ENCODE data around the gene FRYL.

The FRYL gene

DNA sequence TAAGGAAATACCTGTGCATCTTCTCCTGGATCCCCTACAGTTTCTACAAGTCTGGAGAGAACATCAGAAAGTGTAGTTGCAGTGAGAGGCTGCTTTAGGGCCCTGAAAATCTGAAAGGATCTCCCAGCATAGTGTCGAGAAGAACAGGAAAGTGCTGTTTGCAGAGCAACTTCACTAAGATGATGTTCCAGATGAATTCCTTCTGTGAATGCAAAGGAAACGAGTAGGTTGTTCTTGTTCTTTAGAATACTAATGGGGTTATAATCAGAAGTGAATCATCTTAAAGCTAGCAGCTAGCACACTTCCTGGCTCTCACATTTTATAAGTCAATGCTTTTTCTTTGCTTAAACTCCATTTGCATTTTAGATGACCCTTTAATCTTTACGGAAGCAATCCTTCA is 236.3 kb downstream of the FRYL start:
- TF ChIP-seq, protein P1, sequence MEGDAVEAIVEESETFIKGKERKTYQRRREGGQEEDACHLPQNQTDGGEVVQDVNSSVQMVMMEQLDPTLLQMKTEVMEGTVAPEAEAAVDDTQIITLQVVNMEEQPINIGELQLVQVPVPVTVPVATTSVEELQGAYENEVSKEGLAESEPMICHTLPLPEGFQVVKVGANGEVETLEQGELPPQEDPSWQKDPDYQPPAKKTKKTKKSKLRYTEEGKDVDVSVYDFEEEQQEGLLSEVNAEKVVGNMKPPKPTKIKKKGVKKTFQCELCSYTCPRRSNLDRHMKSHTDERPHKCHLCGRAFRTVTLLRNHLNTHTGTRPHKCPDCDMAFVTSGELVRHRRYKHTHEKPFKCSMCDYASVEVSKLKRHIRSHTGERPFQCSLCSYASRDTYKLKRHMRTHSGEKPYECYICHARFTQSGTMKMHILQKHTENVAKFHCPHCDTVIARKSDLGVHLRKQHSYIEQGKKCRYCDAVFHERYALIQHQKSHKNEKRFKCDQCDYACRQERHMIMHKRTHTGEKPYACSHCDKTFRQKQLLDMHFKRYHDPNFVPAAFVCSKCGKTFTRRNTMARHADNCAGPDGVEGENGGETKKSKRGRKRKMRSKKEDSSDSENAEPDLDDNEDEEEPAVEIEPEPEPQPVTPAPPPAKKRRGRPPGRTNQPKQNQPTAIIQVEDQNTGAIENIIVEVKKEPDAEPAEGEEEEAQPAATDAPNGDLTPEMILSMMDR (IDR thresholded peaks at IDR 0.05), result no peak
- TF ChIP-seq ZFX (IDR thresholded peaks at IDR 0.05; ENCODE audit: borderline replicate concordance), result no peak
- no peak overlapping the region for H3K27ac ChIP-seq

DNA sequence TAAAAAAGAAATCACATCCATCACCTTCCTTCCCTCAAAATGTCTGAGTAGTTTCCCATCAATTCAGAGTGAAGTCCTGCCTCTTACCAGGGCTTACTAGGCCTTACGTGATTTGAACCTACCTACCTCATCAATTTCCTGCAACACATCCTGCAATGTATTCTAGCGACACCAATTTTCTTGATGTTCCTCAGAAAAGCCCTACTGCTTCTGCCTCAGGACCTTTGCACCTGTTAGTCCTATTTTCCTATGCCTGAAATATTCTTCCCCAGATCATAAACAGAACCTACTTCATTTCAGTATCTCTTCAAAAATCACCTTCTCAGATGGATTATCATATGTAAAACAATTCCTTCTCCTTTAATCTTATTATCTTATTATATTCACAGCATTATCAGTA is 237.2 kb downstream of the FRYL start:
- no peak overlapping the region for H3K27ac ChIP-seq
- TF ChIP-seq, protein P1 (IDR thresholded peaks at IDR 0.05), result no peak
- TF ChIP-seq ZFX (IDR thresholded peaks at IDR 0.05; ENCODE audit: borderline replicate concordance), result no peak

DNA sequence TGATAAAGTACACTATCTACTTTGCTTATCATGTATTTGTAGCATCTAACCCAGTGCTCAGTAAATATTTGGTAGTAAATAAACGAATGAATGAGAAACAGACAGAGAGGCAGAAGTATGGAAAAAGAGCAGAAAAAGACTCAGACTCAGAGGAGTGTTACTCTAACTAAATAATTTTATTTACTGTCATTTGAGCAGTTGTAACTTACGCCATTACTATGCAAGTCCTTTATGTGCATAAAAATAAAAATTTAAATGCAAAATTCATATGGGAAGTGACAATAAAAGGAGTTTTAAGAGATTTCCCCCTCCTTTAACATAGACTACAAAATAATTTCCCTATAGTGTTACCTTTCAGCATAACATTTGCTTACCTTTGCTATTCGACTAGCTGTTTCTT is 240.5 kb downstream of the FRYL start:
- TF ChIP-seq ZFX (IDR thresholded peaks at IDR 0.05; ENCODE audit: borderline replicate concordance), result no peak
- TF ChIP-seq, protein P1 (IDR thresholded peaks at IDR 0.05), result no peak
- H3K27ac ChIP-seq, result no peak overlapping the region

DNA sequence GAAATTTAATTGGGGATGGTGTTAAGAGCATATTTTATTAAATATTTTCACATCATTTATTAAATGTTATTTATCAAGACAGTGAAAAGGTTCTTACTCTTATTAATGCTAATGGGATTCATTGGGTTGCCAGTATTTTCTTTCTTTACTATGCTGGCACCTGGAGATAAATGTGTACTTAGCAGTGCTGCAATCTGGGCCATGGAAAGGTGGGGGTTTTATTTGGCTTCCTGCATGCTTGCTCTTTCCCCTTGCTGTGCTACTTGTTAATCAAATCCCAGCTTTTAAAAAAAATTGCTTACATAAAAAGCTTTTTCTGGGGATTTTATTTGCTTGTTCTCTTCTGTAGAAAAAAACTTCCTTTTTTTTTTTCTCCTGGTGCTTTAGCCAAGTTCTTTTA is 241.7 kb downstream of the FRYL start:
- H3K27ac ChIP-seq, result no peak overlapping the region
- TF ChIP-seq ZFX (IDR thresholded peaks at IDR 0.05; ENCODE audit: borderline replicate concordance), result no peak
- TF ChIP-seq, protein P1 (IDR thresholded peaks at IDR 0.05), result no peak

DNA sequence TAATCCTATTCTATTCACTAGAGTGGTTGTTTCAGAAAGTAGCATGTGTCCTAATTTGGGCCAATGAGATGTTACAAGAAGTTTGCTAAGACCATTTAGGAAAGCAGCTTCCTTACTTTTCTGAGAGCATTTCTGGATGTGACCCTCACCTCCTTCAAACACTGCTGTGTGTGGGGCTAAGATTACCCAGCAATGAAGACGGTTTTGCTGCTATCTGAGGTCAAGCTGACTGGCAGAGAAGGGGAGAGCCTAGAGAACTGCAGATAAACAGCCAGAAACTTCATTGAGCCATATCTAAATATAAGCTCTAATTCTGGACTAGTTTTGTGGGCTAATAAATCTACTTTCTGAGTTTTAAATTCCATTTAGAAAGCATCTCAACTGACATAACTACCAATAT is 253.7 kb downstream of the FRYL start:
- H3K27ac ChIP-seq, result no peak overlapping the region
- TF ChIP-seq ZFX (IDR thresholded peaks at IDR 0.05; ENCODE audit: borderline replicate concordance), result no peak
- TF ChIP-seq, protein P1 (IDR thresholded peaks at IDR 0.05), result no peak

DNA sequence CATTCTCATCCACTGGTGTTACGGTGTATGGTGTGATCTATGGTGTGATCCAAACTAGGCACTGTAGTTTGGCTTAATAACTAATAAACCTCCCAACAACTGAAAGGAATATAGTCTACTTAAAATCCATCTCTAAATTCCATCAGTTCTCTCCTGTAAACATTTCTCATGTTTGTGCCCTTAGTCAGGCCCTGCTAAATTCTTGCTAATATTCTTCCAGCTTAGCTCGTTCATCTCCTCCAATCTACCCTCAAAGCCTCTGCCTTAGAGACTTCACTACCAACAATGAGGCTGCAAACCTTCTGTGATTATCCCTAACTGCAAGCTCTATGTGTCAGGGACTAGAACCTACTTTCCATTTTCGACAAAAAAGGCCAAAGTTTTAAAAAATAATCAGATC is 261.9 kb downstream of the FRYL start:
- H3K27ac ChIP-seq, result no peak overlapping the region
- no peak for TF ChIP-seq ZFX (IDR thresholded peaks at IDR 0.05; ENCODE audit: borderline replicate concordance)
- TF ChIP-seq, protein P1 (IDR thresholded peaks at IDR 0.05), result no peak

DNA sequence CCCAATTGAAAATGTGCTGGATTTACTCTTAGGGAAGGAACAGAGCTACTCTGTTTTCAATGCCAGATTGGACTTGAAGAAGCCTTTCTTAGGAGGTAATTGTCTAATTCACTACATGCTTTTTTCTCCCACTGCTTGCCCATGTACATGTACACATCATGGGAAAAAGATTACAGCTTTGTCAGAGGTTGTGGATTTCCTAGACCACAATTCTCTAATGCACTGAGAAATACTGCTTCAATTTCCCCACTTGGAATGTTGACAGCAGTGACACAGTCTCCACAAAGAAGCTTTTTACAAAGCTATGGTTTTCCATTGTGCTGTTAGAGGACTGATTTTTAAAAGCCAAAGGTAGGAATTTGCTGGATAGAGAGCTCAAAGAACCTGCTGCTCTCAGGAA is 270.5 kb downstream of the FRYL start:
- no peak overlapping the region for H3K27ac ChIP-seq
- TF ChIP-seq, protein P1 (IDR thresholded peaks at IDR 0.05), result no peak
- no peak for TF ChIP-seq ZFX (IDR thresholded peaks at IDR 0.05; ENCODE audit: borderline replicate concordance)

All from 22Rv1 (cell line).